ENCODE data around the gene FGFBP2.
"Not testable (repeated sequence)": the region's sequence is repeated elsewhere in the genome, so short reads cannot be mapped to it uniquely, and the experiment has no call there.

Gene FGFBP2

GRCh38 chr4:15926486-15926885, 36.5 kb downstream of the FGFBP2 start:
- DNase-seq, result no peak

GRCh38 chr4:15925830-15926229, 37.1 kb downstream of the FGFBP2 start:
- no peak for DNase-seq

DNA sequence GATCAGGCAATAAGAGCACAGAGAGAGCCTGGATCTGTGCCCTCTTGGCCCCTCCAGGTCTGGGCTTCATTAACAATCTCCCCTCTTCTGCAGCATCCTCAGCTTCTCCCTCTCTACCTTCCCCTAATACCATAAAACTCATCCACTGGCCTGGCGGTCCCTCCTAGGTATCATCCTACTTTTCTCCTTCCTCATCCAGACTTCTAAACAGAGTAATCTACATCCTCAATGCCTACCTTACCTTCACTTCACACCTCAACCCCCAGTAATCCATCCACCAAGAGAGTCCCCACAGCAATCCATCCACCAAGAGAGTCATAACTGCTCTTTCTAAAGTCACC, 41.4 kb downstream of the FGFBP2 start:
- no peak for DNase-seq

GRCh38 chr4:15920723-15921591, 42.0 kb downstream of the FGFBP2 start:
- DNase-seq, result no peak

DNA sequence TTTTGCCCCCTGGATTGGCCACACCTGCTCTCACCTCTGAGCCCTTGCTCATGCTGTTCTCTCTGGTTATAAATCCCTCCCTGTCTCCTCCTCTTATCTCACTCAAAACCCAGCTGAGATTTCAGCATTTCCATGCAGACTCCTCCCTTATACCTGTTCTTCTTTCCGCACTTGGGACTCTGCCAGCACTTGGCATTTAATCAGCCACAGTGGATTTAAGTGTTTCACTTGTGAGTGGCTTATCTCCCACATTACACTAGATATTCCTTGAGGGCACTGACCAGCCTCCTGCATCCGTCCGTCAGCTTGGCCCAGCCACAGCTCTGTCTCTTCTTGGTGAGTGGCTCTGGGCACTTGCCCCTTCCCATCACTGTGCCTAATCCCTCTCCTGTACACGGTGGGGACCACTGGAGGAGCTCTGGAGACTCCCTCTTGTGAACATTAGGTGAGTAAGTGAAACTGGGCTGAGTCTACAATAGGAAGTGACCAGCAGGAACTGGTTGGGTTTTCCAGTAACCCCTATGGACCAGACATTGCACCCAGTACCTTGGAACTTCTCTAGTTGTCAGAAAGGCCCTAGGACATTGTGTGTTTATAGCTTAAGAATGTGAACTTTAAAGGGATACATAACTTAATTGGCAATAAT, 44.4 kb downstream of the FGFBP2 start:
- no peak for DNase-seq

DNA sequence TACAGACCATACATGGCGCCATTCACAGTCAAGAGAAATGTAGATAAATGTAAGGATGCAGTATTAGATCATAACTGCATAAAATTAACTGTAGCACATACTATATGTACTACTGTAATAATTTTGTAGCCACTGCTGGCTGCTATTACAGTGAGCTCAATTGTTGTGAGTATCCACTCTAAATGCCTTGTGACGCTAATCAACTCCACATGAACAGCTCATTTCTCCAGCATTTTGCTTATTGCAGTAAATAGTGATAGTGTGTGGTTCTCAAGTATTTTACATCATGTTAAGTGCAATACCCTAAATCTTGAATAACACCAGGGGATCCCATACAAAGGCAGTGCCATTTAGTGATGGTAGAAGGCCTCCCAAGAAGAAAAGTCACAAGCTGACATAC, 45.7 kb downstream of the FGFBP2 start:
- no peak for DNase-seq

GRCh38 chr4:15916358-15916757, 46.6 kb downstream of the FGFBP2 start:
- DNase-seq, result not testable (repeated sequence)

DNA sequence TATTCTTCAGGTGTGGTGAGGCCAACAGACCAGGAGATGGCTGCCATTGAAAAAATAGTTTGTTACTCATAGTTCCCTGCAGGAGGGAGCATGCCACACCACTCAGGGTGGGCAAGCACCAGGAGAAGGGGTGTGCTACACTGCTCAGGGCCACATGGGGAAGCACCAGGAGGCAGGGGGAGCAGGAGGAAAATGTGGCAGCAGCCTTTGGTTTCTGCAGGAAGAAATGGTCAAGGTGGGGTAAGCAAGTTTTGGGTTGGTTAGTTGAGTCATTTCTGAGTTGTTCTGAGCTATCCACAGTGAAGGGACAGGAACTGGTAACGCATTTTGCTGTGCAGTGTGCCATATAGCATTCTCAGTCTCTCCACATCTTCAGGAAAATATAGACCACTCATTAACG, 48.2 kb downstream of the FGFBP2 start:
- DNase-seq, result no peak

GRCh38 chr4:15914291-15914690, 48.7 kb downstream of the FGFBP2 start:
- no peak for DNase-seq

DNA sequence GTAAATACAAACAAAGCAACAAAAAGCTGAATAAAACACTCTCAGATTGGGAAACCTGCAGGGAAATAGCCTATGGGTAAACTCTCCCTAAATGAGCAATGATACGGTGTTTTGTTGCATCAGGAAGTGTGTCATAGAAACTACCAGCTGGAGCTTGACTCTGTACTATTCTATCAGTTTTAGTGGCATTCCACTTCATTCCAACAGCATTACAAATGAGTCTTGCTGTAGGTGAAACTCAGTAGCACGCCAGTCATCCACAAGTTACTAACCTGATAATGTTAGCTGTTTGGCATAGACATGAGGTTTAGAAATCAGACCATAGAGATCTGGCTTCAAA, 49.4 kb downstream of the FGFBP2 start:
- no peak for DNase-seq

- no peak for DNase-seq
Measured at GRCh38 chr4:15912961-15913630, 49.9 kb downstream of the FGFBP2 start.

GRCh38 chr4:15912236-15912635, 50.7 kb downstream of the FGFBP2 start:
- no peak for DNase-seq

Data from activated CD4-positive, alpha-beta T cell treated with anti-CD3 and anti-CD28 coated beads, Interleukin-2, Interleukin-6, amounts not matched to agents 100 ng/mL and 50 ng/mL, durations not matched to agents 16 hours and 8 hours (primary cell).